ENCODE data around the gene PARVB. TPM values are rescaled to one million over a fixed set of nuclear protein-coding genes. Genes with fewer than 3 reads are reported as not detected.

Gene PARVB
- total and polyA plus RNA-seq, 10 of the 15 experiments (the other 5 are each of a cell fraction or from before 2014, with no cell fraction given): 5.2 to 264 (median 76.0) TPM

GRCh38 chr22:44181033-44181911, 157.2 kb downstream of the PARVB start (continued):
- TF ChIP-seq, protein P1, sequence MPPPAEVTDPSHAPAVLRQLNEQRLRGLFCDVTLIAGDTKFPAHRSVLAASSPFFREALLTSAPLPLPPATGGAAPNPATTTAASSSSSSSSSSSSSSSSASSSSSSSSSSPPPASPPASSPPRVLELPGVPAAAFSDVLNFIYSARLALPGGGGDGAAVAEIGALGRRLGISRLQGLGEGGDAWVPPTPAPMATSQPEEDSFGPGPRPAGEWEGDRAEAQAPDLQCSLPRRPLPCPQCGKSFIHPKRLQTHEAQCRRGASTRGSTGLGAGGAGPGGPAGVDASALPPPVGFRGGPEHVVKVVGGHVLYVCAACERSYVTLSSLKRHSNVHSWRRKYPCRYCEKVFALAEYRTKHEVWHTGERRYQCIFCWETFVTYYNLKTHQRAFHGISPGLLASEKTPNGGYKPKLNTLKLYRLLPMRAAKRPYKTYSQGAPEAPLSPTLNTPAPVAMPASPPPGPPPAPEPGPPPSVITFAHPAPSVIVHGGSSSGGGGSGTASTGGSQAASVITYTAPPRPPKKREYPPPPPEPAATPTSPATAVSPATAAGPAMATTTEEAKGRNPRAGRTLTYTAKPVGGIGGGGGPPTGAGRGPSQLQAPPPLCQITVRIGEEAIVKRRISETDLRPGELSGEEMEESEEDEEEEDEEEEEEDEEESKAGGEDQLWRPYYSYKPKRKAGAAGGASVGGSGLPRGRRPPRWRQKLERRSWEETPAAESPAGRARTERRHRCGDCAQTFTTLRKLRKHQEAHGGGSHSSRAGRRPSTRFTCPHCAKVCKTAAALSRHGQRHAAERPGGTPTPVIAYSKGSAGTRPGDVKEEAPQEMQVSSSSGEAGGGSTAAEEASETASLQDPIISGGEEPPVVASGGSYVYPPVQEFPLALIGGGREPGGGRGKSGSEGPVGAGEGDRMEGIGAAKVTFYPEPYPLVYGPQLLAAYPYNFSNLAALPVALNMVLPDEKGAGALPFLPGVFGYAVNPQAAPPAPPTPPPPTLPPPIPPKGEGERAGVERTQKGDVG (CRISPR knock-in tag; IDR thresholded peaks at IDR 0.05): no peak
- TF ChIP-seq EED (IDR thresholded peaks at IDR 0.05; ENCODE audit: low read depth): no peak; the same call in 1 of the 2 replicates
- TF ChIP-seq, protein P2, sequence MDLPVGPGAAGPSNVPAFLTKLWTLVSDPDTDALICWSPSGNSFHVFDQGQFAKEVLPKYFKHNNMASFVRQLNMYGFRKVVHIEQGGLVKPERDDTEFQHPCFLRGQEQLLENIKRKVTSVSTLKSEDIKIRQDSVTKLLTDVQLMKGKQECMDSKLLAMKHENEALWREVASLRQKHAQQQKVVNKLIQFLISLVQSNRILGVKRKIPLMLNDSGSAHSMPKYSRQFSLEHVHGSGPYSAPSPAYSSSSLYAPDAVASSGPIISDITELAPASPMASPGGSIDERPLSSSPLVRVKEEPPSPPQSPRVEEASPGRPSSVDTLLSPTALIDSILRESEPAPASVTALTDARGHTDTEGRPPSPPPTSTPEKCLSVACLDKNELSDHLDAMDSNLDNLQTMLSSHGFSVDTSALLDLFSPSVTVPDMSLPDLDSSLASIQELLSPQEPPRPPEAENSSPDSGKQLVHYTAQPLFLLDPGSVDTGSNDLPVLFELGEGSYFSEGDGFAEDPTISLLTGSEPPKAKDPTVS (IDR thresholded peaks at IDR 0.05; ENCODE audit: low read depth, low read length): no peak
- TF ChIP-seq, protein P3, sequence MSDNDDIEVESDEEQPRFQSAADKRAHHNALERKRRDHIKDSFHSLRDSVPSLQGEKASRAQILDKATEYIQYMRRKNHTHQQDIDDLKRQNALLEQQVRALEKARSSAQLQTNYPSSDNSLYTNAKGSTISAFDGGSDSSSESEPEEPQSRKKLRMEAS (IDR thresholded peaks at IDR 0.05; ENCODE audit: low read depth, low read length): no peak
- peak; percentile 12; the same call in 1 of the 2 replicates for TF ChIP-seq DPF2 (IDR thresholded peaks at IDR 0.05)
- no peak for TF ChIP-seq E4F1 (IDR thresholded peaks at IDR 0.05; ENCODE audit: borderline replicate concordance, partially characterized antibody)
- no peak for TF ChIP-seq IRF5 (IDR thresholded peaks at IDR 0.05; ENCODE audit: borderline replicate concordance)
- no peak for TF ChIP-seq TCF3 (IDR thresholded peaks at IDR 0.05; ENCODE audit: borderline replicate concordance, insufficient read depth, low read depth, low read length)
- peak; percentile 52; the same call in 1 of the 2 replicates for TF ChIP-seq TAF1 (IDR thresholded peaks at IDR 0.05; ENCODE audit: borderline replicate concordance, low read depth, low read length)
- TF ChIP-seq, protein P4, sequence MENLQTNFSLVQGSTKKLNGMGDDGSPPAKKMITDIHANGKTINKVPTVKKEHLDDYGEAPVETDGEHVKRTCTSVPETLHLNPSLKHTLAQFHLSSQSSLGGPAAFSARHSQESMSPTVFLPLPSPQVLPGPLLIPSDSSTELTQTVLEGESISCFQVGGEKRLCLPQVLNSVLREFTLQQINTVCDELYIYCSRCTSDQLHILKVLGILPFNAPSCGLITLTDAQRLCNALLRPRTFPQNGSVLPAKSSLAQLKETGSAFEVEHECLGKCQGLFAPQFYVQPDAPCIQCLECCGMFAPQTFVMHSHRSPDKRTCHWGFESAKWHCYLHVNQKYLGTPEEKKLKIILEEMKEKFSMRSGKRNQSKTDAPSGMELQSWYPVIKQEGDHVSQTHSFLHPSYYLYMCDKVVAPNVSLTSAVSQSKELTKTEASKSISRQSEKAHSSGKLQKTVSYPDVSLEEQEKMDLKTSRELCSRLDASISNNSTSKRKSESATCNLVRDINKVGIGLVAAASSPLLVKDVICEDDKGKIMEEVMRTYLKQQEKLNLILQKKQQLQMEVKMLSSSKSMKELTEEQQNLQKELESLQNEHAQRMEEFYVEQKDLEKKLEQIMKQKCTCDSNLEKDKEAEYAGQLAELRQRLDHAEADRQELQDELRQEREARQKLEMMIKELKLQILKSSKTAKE (IDR thresholded peaks at IDR 0.05; ENCODE audit: low read depth, poor library complexity, severe bottlenecking): no peak
- no peak for TF ChIP-seq GATAD2B (conservative IDR thresholded peaks at IDR 0.05; ENCODE audit: low read depth)
- TF ChIP-seq RCOR1 (conservative IDR thresholded peaks at IDR 0.05; ENCODE audit: low read depth, low read length): no peak
- no peak for TF ChIP-seq CBX5 (IDR thresholded peaks at IDR 0.05; ENCODE audit: low read depth)
- no peak for TF ChIP-seq PKNOX1 (IDR thresholded peaks at IDR 0.05)
- no peak for TF ChIP-seq HDGF (IDR thresholded peaks at IDR 0.05)

All from GM12878 (cell line).